GM18907 (cell line): ENCODE measurements around the gene C3orf62.
"Not testable (repeated sequence)": the region's sequence is repeated elsewhere in the genome, so short reads cannot be mapped to it uniquely, and the experiment has no call there.

ENCODE experiments used
- ATAC-seq: cut with Tn5 transposase; IDR thresholded peaks from one replicate; pipeline ENCODE4 v1.9.1; 2021; ENCODE audit warnings: mild to moderate bottlenecking, moderate library complexity; ENCODE audit not compliant: unreplicated experiment

Gene C3orf62

GRCh38 chr3:49269443-49270155, 7.4 kb downstream of the C3orf62 start:
- no peak for ATAC-seq

GRCh38 chr3:49266410-49267095, 10.5 kb downstream of the C3orf62 start:
- ATAC-seq: no peak

GRCh38 chr3:49265661-49266386, 11.2 kb downstream of the C3orf62 start:
- ATAC-seq: no peak

GRCh38 chr3:49263159-49263889, 13.7 kb downstream of the C3orf62 start:
- no peak for ATAC-seq

GRCh38 chr3:49260806-49261324, 16.2 kb downstream of the C3orf62 start:
- ATAC-seq: no peak

- ATAC-seq: no peak
Observed at GRCh38 chr3:49257187-49257586, 19.8 kb downstream of the C3orf62 start.

GRCh38 chr3:49255718-49256511, 21.1 kb downstream of the C3orf62 start:
- no peak for ATAC-seq

GRCh38 chr3:49255112-49255511, 21.9 kb downstream of the C3orf62 start:
- ATAC-seq: no peak

GRCh38 chr3:49253512-49253911, 23.5 kb downstream of the C3orf62 start:
- ATAC-seq: no peak

GRCh38 chr3:49248840-49249227, 28.2 kb downstream of the C3orf62 start:
- ATAC-seq: no peak

GRCh38 chr3:49244581-49245205, 32.3 kb downstream of the C3orf62 start:
- no peak for ATAC-seq

- ATAC-seq: not testable (repeated sequence)
Observed at GRCh38 chr3:49240091-49240490, 36.9 kb downstream of the C3orf62 start.

- no peak for ATAC-seq
Observed at GRCh38 chr3:49238274-49239127, 38.5 kb downstream of the C3orf62 start.

- no peak for ATAC-seq
Observed at GRCh38 chr3:49237344-49237743, 39.7 kb downstream of the C3orf62 start.

- ATAC-seq: no peak
Observed at GRCh38 chr3:49236226-49236625, 40.8 kb downstream of the C3orf62 start.

- ATAC-seq: not testable (repeated sequence)
Observed at GRCh38 chr3:49228817-49229216, 48.2 kb downstream of the C3orf62 start.

- ATAC-seq: no peak
Observed at GRCh38 chr3:49222002-49222401, 55.0 kb downstream of the C3orf62 start.

- ATAC-seq: not testable (repeated sequence)
Observed at GRCh38 chr3:49220985-49221563, 56.0 kb downstream of the C3orf62 start.
